SK-N-SH (cell line): ENCODE measurements around the gene KCNAB1.

Experiments used
- CTCF ChIP-seq: fragments of 200-600 bp; sonication (generic); IDR thresholded peaks from 2 replicates; pipeline ENCODE4 v1.6.1; 2017; ENCODE audit warnings: antibody characterized with exemption, mild to moderate bottlenecking, moderate library complexity
- EZH2phosphoT487 ChIP-seq: fragments of 200-600 bp; sonication (generic); IDR thresholded peaks from 2 replicates; pipeline ENCODE4 v1.6.1; 2017; ENCODE audit warnings: low read depth, mixed run types, mild to moderate bottlenecking, antibody characterized with exemption, moderate library complexity, borderline replicate concordance
- MAX ChIP-seq: IDR thresholded peaks from 2 replicates; pipeline ENCODE4 v1.4.0; 2012; ENCODE audit warnings: low read depth
- POLR2AphosphoS5 ChIP-seq: IDR thresholded peaks from 2 replicates; pipeline ENCODE4 v1.6.1; 2012; ENCODE audit warnings: low read depth, low read length
- REST ChIP-seq: IDR thresholded peaks from 2 replicates; pipeline ENCODE4 v1.6.1; 2012; ENCODE audit warnings: mild to moderate bottlenecking, low read depth, low read length, moderate library complexity
- RFX5 ChIP-seq: IDR thresholded peaks from 2 replicates; pipeline ENCODE4 v1.6.1; 2012; ENCODE audit warnings: mild to moderate bottlenecking, improper control_type of control experiment, low read length

GRCh38 chr3:156132313-156132712, 11.9 kb downstream of the KCNAB1 start:
- TF ChIP-seq POLR2AphosphoS5 (no peak), RFX5 (no peak), MAX (no peak), EZH2phosphoT487 (no peak), CTCF (no peak), REST (no peak)
